Measurements from ENCODE around the gene ZNF451.

The ZNF451 gene

DNA sequence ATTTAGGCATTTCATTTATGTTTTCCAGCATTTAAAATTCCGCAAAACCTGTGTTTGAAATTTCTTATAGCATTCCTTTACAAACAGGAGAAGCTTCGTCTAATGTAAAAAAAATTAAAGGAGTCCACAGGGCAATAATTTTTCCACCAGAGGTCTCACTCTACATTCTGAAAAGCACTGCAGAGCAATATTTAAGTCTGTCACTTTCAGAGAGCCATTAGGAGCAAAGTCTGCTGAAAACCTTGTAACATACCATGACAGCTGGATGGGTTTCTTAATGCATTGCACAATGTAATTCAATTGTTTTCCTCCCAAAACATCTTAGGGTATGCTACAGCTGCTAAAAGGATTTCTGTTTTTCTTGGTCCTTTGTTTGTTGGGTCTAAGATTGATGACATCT lies 100.2 kb downstream of the ZNF451 start:
- Histone ChIP-seq H3K9me3 (ENCODE audit: control insufficient read depth, low read length) (no peaks in the 10 kb centered on the region), H3K36me3 (ENCODE audit: control insufficient read depth, insufficient read depth, low read length) (no peaks in the 10 kb centered on the region), H3K27me3 (replicated peaks; ENCODE audit: control insufficient read depth, insufficient read depth, low read length, poor library complexity, severe bottlenecking) (no peaks in the 10 kb centered on the region), H3K4me3 (ENCODE audit: insufficient read depth, low read depth, low read length, poor library complexity, severe bottlenecking) (no peak overlapping the region), H3K4me1 (ENCODE audit: control insufficient read depth, insufficient read depth, low read length, poor library complexity, severe bottlenecking) (no peaks in the 10 kb centered on the region), H3K27ac (ENCODE audit: insufficient read depth, low read length, poor library complexity, severe bottlenecking) (no peak overlapping the region)
- no peak for DNase-seq

DNA sequence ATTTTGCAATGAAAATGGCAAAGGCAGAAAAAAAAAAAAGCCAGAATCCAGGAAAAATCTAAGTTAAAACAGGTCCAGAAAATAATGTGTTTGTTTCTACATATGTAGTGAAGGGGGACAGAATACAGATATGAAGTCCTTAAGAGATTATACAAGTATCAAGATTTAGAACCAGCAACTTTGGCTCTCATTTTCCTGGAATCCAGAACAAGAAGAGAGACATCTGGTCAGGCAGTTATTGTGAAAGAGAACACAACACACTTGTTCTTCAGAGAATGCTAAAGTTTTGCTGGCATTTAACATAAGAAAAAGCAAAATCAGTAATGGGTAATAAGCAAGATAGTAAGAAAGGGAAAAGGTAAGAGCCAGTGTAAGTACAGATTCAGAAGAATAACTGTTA lies 103.2 kb downstream of the ZNF451 start:
- no peaks in the 10 kb centered on the region for H3K27me3 ChIP-seq (replicated peaks; ENCODE audit: control insufficient read depth, insufficient read depth, low read length, poor library complexity, severe bottlenecking)
- H3K27ac ChIP-seq (ENCODE audit: insufficient read depth, low read length, poor library complexity, severe bottlenecking) = no peak overlapping the region
- no peaks in the 10 kb centered on the region for H3K9me3 ChIP-seq (ENCODE audit: control insufficient read depth, low read length)
- H3K36me3 ChIP-seq (ENCODE audit: control insufficient read depth, insufficient read depth, low read length) = no peaks in the 10 kb centered on the region
- H3K4me3 ChIP-seq (ENCODE audit: insufficient read depth, low read depth, low read length, poor library complexity, severe bottlenecking) = no peak overlapping the region
- H3K4me1 ChIP-seq (ENCODE audit: control insufficient read depth, insufficient read depth, low read length, poor library complexity, severe bottlenecking) = no peaks in the 10 kb centered on the region
- DNase-seq = no peak

DNA sequence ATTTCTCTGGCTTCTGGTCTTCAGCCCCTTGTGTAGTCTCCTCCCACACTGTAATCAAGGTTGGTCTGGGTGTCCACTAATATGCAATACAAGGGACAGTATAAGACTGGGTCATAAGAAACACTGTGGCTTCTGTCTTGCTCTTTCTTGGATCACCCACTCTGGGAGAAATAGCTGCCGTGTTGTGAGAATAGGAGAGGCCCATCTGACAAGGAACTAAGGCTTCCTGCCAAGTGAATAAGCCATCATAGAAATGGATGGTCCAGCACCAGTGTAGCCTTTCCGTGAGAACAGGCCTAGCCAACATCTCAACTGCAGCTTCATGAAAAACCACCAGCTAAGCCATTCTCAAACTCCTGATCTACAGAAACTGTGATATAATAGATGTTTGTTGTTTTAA lies 105.5 kb downstream of the ZNF451 start:
- no peak for DNase-seq
- Histone ChIP-seq H3K4me1 (ENCODE audit: control insufficient read depth, insufficient read depth, low read length, poor library complexity, severe bottlenecking) (no peaks in the 10 kb centered on the region), H3K9me3 (ENCODE audit: control insufficient read depth, low read length) (no peaks in the 10 kb centered on the region), H3K4me3 (ENCODE audit: insufficient read depth, low read depth, low read length, poor library complexity, severe bottlenecking) (no peak overlapping the region), H3K36me3 (ENCODE audit: control insufficient read depth, insufficient read depth, low read length) (no peaks in the 10 kb centered on the region), H3K27ac (ENCODE audit: insufficient read depth, low read length, poor library complexity, severe bottlenecking) (no peak overlapping the region), H3K27me3 (replicated peaks; ENCODE audit: control insufficient read depth, insufficient read depth, low read length, poor library complexity, severe bottlenecking) (no peaks in the 10 kb centered on the region)

DNA sequence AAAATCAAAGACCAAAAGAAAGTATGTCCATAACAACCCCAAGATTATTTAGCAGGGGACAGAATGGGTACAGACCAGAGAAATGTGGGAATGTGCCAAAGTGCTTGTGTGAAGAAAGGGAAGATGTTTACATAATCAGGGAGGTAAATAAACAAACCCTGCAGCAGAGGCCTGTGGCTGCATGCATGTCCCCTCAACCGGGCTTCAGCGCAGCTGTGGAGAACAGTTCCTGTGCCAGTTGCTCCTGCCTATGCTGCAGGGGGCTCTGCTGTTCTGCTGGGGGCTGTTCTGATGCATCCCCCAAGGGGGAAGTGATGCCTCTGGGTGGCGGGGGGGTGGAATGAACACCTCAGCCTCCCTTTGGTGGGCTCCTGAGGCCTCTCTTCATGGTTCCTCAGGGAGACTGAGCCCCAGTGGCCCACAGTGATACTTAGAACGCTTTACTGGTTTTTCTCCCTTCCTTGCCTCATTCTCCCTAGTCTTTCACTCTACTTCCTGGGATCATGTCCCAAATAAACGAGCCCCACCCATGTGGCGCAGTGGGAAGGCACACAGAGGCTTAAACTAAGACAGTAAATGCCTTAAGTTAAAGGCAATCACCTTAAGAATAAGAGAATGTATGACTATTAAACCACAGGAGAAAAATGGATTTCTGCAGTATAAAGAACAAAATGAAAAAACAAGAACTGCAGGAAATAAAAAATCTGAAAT lies 109.1 kb downstream of the ZNF451 start:
- no peaks in the 10 kb centered on the region for H3K9me3 ChIP-seq (ENCODE audit: control insufficient read depth, low read length)
- no peaks in the 10 kb centered on the region for H3K36me3 ChIP-seq (ENCODE audit: control insufficient read depth, insufficient read depth, low read length)
- H3K27me3 ChIP-seq (replicated peaks; ENCODE audit: control insufficient read depth, insufficient read depth, low read length, poor library complexity, severe bottlenecking) = no peaks in the 10 kb centered on the region
- no peak overlapping the region for H3K27ac ChIP-seq (ENCODE audit: insufficient read depth, low read length, poor library complexity, severe bottlenecking)
- H3K4me1 ChIP-seq (ENCODE audit: control insufficient read depth, insufficient read depth, low read length, poor library complexity, severe bottlenecking) = no peaks in the 10 kb centered on the region
- DNase-seq = no peak
- H3K4me3 ChIP-seq (ENCODE audit: insufficient read depth, low read depth, low read length, poor library complexity, severe bottlenecking) = no peak overlapping the region

DNA sequence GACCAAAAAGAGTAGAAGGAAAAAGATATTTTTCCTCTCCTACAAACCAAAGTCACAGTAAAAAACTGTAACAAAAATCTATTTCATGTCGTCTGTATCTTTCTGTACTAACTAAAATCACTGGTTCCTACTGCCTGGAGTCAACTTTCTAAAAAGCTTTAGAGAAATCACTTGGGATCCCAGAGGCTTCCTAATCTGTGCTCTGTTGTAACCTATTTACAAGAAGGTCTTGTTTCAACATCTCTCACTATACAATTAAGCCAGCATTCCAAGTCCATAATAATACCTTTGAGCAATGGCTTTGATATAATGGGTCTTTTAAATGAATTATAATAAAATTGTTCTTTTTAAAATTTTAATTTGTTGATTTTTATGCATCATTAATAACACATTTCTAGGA lies 111.7 kb downstream of the ZNF451 start:
- no peak overlapping the region for H3K4me3 ChIP-seq (ENCODE audit: insufficient read depth, low read depth, low read length, poor library complexity, severe bottlenecking)
- no peak overlapping the region for H3K27ac ChIP-seq (ENCODE audit: insufficient read depth, low read length, poor library complexity, severe bottlenecking)
- no peaks in the 10 kb centered on the region for H3K4me1 ChIP-seq (ENCODE audit: control insufficient read depth, insufficient read depth, low read length, poor library complexity, severe bottlenecking)
- no peaks in the 10 kb centered on the region for H3K27me3 ChIP-seq (replicated peaks; ENCODE audit: control insufficient read depth, insufficient read depth, low read length, poor library complexity, severe bottlenecking)
- H3K36me3 ChIP-seq (ENCODE audit: control insufficient read depth, insufficient read depth, low read length) = no peaks in the 10 kb centered on the region
- DNase-seq = no peak
- no peaks in the 10 kb centered on the region for H3K9me3 ChIP-seq (ENCODE audit: control insufficient read depth, low read length)

DNA sequence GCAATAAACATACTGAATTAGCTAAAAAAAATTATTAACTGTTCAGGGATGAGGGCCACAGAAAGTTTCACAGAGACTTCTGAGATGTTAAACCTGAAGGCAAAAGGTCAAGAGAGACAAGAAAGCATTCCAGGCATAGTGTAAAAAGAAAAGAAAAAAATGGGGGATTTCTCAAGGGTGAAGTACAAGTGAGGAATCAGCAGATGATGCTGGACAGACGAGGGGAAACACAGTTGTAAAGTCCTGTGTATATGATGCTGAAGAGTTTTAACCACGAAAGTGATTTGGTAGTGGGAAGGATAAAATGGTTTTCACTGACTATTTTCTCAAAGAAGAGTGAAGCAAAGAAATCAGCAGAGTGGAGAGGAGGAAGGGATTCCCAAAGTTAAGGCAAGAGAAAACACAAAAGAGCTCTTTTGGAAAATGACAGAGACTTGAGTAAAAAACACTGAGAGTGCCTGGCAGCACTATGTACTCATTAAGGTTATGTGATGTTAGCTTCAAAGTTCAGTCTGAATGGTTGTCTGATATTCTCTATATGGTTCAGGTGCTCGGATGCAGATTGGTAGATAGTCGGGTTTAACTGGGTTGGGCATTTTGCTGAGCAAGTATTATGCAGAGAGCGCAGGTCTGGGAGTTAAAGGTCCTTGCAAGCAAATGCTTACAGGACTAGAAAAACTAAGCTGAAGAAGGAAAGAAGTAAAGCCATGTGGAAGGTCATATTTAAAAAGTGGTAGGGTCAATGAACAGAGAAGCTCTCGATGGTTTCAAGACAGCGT lies 115.8 kb downstream of the ZNF451 start:
- DNase-seq = no peak
- Histone ChIP-seq H3K36me3 (ENCODE audit: control insufficient read depth, insufficient read depth, low read length) (no peaks in the 10 kb centered on the region), H3K4me1 (ENCODE audit: control insufficient read depth, insufficient read depth, low read length, poor library complexity, severe bottlenecking) (no peaks in the 10 kb centered on the region), H3K27me3 (replicated peaks; ENCODE audit: control insufficient read depth, insufficient read depth, low read length, poor library complexity, severe bottlenecking) (no peaks in the 10 kb centered on the region), H3K27ac (ENCODE audit: insufficient read depth, low read length, poor library complexity, severe bottlenecking) (no peak overlapping the region), H3K4me3 (ENCODE audit: insufficient read depth, low read depth, low read length, poor library complexity, severe bottlenecking) (no peak overlapping the region), H3K9me3 (ENCODE audit: control insufficient read depth, low read length) (no peaks in the 10 kb centered on the region)

DNA sequence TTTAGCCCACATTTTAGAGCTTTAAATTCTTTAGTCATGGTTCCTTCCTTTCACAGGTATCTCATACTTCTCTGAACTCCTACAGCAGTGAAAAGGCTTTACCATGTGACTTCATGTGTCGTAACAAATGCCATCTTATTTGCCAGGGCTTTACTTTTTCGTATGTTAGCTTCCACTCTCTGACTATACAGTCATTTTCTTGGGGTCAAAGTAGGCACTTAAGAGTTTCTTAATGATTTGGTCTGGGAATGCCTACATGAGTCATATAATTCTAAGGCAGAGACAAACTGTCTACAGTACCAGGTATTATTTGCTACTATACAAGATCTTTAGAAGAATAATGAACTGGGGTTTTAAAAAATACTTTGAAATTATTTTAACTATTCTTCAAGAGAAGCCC lies 117.2 kb downstream of the ZNF451 start:
- H3K27me3 ChIP-seq (replicated peaks; ENCODE audit: control insufficient read depth, insufficient read depth, low read length, poor library complexity, severe bottlenecking) = no peaks in the 10 kb centered on the region
- H3K27ac ChIP-seq (ENCODE audit: insufficient read depth, low read length, poor library complexity, severe bottlenecking) = no peak overlapping the region
- DNase-seq = no peak

DNA sequence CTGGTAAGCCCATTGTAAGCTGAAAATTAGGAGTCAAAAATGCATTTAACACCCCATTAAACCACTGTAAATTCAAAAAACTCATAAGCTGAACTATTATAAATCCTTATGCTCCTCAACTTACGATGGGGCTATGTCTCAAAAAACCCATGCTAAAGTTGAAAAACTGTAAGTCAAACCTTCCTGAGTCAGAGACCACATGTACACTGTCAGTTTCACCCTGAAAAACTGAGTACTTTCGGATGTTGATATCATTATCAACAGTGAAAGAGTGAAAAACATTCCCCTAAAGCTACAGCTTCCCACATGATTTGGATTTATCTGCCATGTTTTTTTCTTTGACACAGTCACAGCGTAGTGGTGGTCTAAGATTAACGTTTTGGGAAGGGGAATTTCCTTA lies 117.9 kb downstream of the ZNF451 start:
- no peaks in the 10 kb centered on the region for H3K36me3 ChIP-seq (ENCODE audit: control insufficient read depth, insufficient read depth, low read length)
- no peaks in the 10 kb centered on the region for H3K4me1 ChIP-seq (ENCODE audit: control insufficient read depth, insufficient read depth, low read length, poor library complexity, severe bottlenecking)
- no peak overlapping the region for H3K4me3 ChIP-seq (ENCODE audit: insufficient read depth, low read depth, low read length, poor library complexity, severe bottlenecking)
- H3K9me3 ChIP-seq (ENCODE audit: control insufficient read depth, low read length) = no peaks in the 10 kb centered on the region
- DNase-seq = no peak
- no peaks in the 10 kb centered on the region for H3K27me3 ChIP-seq (replicated peaks; ENCODE audit: control insufficient read depth, insufficient read depth, low read length, poor library complexity, severe bottlenecking)
- H3K27ac ChIP-seq (ENCODE audit: insufficient read depth, low read length, poor library complexity, severe bottlenecking) = no peak overlapping the region

More for the DNA sequence above, 117.2 kb downstream of the ZNF451 start:
- Histone ChIP-seq H3K4me1 (ENCODE audit: control insufficient read depth, insufficient read depth, low read length, poor library complexity, severe bottlenecking) (no peaks in the 10 kb centered on the region), H3K36me3 (ENCODE audit: control insufficient read depth, insufficient read depth, low read length) (no peaks in the 10 kb centered on the region), H3K9me3 (ENCODE audit: control insufficient read depth, low read length) (no peaks in the 10 kb centered on the region), H3K4me3 (ENCODE audit: insufficient read depth, low read depth, low read length, poor library complexity, severe bottlenecking) (no peak overlapping the region)

DNA sequence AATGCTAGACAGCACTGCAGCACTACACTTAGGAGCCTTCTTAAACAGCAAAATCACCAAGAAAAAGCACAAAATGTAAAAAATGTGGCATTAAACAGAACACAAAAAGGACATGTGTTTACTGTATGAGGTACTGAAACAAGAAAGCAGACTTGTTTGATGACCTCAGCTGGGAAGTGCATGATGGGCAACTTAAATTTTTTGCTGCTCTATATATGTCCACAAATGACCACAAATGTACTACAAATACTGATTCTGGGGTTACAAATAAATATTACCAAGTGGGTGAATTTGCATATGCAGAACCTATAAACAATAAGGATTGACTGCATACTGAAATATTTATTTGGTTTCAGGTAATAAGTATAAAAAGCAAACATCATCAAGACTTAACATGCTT lies 119.0 kb downstream of the ZNF451 start:
- no peak for DNase-seq
- Histone ChIP-seq H3K27me3 (replicated peaks; ENCODE audit: control insufficient read depth, insufficient read depth, low read length, poor library complexity, severe bottlenecking) (no peaks in the 10 kb centered on the region), H3K36me3 (ENCODE audit: control insufficient read depth, insufficient read depth, low read length) (no peaks in the 10 kb centered on the region), H3K9me3 (ENCODE audit: control insufficient read depth, low read length) (no peaks in the 10 kb centered on the region), H3K4me3 (ENCODE audit: insufficient read depth, low read depth, low read length, poor library complexity, severe bottlenecking) (no peak overlapping the region), H3K4me1 (ENCODE audit: control insufficient read depth, insufficient read depth, low read length, poor library complexity, severe bottlenecking) (no peaks in the 10 kb centered on the region), H3K27ac (ENCODE audit: insufficient read depth, low read length, poor library complexity, severe bottlenecking) (no peak overlapping the region)

DNA sequence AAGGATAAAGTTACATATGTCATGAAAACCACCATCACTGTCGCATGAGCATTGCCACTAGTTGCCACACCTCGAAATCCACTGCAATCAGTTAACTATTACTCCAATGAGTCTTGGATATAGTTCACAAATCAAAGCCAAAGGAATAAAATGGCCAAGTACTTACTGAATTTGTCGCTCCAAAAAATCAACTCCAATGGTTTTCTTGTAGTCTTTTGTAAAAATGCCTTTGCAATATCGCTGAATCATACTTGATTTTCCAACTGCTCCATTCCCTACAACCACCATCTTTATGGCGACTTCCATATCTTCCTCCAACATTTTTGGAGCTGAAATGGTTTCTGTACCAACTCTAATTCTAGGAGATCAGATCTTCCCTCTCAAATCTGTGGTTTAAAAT lies 120.1 kb downstream of the ZNF451 start:
- Histone ChIP-seq H3K4me3 (ENCODE audit: insufficient read depth, low read depth, low read length, poor library complexity, severe bottlenecking) (no peak overlapping the region), H3K36me3 (ENCODE audit: control insufficient read depth, insufficient read depth, low read length) (no peaks in the 10 kb centered on the region), H3K27me3 (replicated peaks; ENCODE audit: control insufficient read depth, insufficient read depth, low read length, poor library complexity, severe bottlenecking) (no peaks in the 10 kb centered on the region), H3K27ac (ENCODE audit: insufficient read depth, low read length, poor library complexity, severe bottlenecking) (no peak overlapping the region), H3K4me1 (ENCODE audit: control insufficient read depth, insufficient read depth, low read length, poor library complexity, severe bottlenecking) (no peaks in the 10 kb centered on the region), H3K9me3 (ENCODE audit: control insufficient read depth, low read length) (no peaks in the 10 kb centered on the region)
- DNase-seq = no peak
